GM21526 (cell line): ENCODE data around the gene BAHCC1.

ENCODE experiments used
- ATAC-seq: cut with Tn5 transposase; IDR thresholded peaks from one replicate; pipeline ENCODE4 v1.9.1; 2021; ENCODE audit warnings: moderate library complexity; ENCODE audit not compliant: unreplicated experiment, low FRiP score

BAHCC1 gene

GRCh38 chr17:81471818-81472456 lies 76.7 kb downstream of the BAHCC1 start:
- ATAC-seq: no peak

GRCh38 chr17:81473019-81473418 lies 77.8 kb downstream of the BAHCC1 start:
- ATAC-seq: no peak

GRCh38 chr17:81474958-81475357 lies 79.7 kb downstream of the BAHCC1 start:
- no peak for ATAC-seq

GRCh38 chr17:81476097-81476496 lies 80.8 kb downstream of the BAHCC1 start:
- ATAC-seq: no peak

GRCh38 chr17:81476635-81477034 lies 81.4 kb downstream of the BAHCC1 start:
- ATAC-seq: no peak

GRCh38 chr17:81477173-81477572 lies 81.9 kb downstream of the BAHCC1 start:
- no peak for ATAC-seq

GRCh38 chr17:81478119-81478518 lies 82.9 kb downstream of the BAHCC1 start:
- no peak for ATAC-seq

- ATAC-seq: no peak
Observed at GRCh38 chr17:81479175-81480071, 84.2 kb downstream of the BAHCC1 start.

- ATAC-seq: no peak
Observed at GRCh38 chr17:81480140-81481072, 85.1 kb downstream of the BAHCC1 start.

GRCh38 chr17:81481073-81481799 lies 86.0 kb downstream of the BAHCC1 start:
- ATAC-seq: no peak

- ATAC-seq: no peak
Observed at GRCh38 chr17:81481815-81482505, 86.7 kb downstream of the BAHCC1 start.

GRCh38 chr17:81482673-81483072 lies 87.4 kb downstream of the BAHCC1 start:
- ATAC-seq: no peak

GRCh38 chr17:81483085-81483861 lies 88.0 kb downstream of the BAHCC1 start:
- ATAC-seq: no peak

- no peak for ATAC-seq
Observed at GRCh38 chr17:81483862-81484194, 88.6 kb downstream of the BAHCC1 start.

GRCh38 chr17:81484195-81484979 lies 89.1 kb downstream of the BAHCC1 start:
- no peak for ATAC-seq

- no peak for ATAC-seq
Observed at GRCh38 chr17:81486199-81486810, 91.0 kb downstream of the BAHCC1 start.

- ATAC-seq: no peak
Observed at GRCh38 chr17:81487089-81487486, 91.8 kb downstream of the BAHCC1 start.
